SK-MEL-5 (cell line): ENCODE measurements around the gene GNPTG. TPM values are rescaled to one million over a fixed set of nuclear protein-coding genes. Genes with fewer than 3 reads are reported as not detected.

Experiments
- DNase-seq: peaks from one replicate; pipeline ENCODE4 v3.0.0-alpha.2; 2016; ENCODE audit warnings: low read depth, low spot score
- in situ Hi-C: cut with HindIII; loops from 2 replicates; pipeline ENCODE4 v1.10.0; 2016; ENCODE audit warnings: low sequenced_read_pairs, high pct_unique_total_duplicates, low pct_unique_long_range_greater_than_20kb
- total RNA-seq: library from RNA; depleted of rRNA; stranded (reverse); fragments of >200 nt; shearing (Covaris generic); gene quantifications from 2 replicates; pipeline ENCODE4 v1.2.3, GENCODE V29; 2014

Gene GNPTG
- total RNA-seq, 1 experiment from 2014 or later: 110 TPM

DNA sequence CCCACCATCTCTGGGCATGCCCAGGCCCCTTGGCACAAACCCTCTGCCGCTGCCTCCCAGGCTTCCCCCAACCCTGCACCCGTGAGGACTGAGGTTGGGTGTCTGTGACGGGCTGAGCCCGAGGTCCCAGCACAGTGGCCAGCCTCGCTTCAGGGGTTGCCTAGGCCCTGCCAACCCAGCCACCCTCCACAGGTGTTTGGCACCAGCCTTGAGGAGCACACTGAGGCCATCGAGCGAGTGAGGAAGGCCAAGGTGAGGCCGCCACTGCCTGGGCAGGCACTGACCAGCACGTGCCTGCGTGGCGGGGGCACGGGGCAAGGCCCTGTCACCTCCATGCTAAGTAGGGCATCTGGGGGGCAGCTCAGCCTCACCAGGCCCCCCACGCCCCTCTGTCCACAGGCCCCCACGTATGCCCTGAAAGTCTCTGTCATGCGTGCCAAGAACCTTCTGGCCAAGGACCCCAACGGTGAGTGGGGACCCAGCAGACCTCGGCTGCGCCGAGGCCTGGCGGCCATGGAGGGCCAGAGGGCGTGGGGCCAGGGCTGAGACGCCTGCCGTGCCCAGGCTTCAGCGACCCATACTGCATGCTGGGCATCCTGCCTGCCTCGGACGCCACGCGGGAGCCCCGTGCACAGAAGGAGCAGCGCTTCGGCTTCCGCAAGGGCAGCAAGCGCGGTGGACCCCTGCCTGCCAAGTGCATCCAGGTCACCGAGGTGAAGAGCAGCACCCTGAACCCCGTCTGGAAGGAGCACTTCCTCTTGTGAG lies 10.8 kb upstream of the GNPTG start:
- DNase-seq: no peak
- in situ Hi-C loops: no loop called here

DNA sequence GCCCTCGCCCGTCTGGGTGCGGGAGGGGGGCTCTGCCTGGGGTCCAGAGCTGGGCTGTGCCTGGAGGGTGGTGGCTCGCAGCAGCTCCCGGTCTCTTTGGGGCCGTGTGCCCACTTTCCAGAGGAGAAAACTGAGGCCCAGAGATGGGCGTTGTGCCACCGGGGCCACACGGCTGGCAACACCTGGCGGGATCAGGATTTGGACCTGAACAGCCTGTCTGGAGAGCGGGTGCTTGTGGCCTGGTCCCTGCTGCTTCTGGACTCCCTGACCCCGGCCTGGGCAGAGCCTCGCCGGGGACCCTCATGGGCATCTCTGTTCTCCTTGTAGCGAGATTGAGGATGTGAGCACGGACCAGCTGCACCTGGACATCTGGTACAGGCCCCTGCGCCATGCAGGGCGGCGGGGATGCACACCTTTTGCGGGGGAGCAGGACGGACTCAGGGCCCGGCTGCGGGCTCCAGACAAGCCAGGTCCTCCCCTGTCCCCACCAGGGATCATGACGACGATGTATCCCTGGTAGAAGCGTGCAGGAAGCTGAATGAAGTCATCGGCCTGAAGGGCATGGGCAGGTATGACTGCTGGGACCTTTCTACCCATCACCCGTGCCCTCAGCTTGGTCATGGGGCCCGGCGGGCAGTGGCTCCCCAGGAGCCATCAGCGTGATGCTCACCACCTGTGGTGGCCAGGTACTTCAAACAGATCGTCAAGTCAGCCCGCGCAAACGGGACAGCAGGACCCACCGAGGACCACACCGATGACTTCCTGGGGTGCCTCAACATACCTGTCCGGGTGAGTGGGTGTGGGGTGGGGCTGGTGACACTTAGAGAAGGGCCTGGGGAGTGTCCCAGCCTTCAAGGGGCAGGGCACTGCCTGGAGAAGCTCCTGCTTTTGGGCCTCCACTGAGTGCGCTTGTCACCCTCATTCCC lies 10.0 kb upstream of the GNPTG start:
- in situ Hi-C loops: no loop called here

DNA sequence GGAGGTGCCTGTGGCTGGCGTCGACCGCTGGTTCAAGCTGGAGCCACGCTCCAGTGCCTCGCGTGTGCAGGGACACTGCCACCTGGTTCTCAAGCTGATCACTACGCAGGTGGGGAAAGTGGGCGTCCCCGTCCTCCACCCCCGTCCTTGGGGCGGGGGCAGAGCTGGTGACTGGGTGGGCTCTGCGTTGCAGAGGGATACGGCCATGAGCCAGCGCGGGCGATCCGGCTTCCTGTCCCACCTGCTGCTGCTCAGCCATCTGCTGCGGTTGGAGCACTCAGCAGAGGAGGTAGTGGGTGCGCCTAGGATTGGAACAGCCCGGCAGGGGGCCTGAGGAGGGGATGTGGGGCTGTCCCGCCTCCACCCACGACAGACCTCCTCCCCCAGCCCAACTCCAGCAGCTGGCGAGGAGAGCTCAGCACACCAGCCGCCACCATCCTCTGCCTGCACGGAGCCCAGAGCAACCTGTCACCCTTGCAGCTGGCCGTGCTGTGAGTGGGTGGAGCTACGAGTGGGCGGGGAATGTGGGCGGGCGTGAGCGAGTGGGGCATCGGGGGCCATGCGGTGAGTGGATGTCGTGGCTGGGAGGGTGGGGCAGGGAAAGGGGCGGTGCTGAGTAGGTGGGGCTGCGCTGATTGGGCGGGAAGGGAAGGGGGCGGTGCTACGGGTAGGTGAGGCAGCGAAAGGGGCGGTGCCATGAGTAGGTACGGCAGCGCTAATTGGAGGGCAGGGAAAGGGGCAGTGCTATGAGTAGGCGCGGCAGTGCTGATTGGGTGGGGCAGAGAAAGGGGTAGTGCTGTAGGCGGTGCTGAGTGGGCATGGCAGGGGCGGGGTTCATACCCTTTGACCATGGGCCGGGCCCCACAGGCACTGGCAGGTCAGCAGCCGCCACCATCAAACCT lies 9.0 kb upstream of the GNPTG start:
- in situ Hi-C loops: no loop called here
- DNase-seq: peak; percentile 97

More for the DNA sequence above, 10.0 kb upstream of the GNPTG start:
- DNase-seq: no peak

DNA sequence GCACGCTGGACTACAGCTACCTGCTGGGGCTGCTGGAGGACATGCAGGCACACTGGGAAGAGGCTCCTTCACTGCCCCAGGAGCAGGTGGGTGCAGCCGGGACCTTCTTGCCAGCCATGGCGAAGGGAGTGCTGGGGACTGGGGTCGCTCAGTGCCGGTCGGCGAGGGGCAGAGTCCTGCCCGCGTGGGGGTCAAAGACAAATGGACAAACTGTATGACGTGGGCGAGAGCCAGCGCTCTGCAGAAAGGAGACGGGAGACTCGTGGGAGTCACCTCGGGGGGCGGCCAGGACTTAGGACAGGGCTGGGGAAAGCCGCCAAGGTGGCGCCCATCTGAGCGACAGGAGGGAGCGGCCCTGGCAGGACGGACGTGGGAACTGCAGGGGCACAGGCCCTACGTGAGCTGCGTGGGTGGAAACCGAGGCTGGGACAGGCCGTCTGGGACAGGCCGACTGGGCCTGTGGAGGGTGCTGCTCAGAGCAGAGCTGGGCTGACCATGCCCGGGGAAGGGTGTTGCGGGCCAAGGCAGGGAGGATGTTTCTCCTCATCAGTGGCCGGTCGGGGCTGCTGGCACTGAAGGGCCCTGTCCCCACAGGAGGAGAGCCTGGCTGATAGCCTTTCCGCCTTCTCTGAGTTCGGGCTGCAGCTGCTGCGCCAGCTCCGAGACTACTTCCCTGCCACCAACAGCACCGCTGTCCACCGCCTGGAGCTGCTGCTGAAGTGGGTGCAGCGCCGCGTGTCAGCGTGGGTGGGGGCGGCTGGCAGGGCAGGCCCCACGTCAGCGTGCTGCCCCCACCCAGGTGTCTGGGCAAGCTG lies 8.1 kb upstream of the GNPTG start:
- in situ Hi-C loops: no loop called here
- no peak for DNase-seq

DNA sequence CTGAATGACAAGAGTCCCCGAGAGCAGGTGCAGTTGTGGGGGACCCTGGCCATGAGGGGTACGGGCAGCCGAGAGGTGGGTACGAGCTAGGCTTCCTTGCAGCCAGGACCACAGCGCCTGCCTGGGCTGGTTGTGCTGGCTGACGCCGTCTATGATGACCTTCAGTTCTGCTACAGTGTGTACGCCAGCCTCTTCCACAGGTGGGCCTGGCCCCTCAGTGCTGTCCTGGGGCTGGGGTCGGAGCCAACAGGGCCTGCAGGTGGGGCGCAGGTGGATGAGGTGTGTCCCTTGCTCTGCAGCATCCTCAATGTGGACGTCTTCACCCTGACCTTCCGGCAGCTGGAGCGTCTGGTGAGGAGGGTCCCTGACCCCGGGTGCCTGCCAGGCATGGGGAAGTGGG lies 7.2 kb upstream of the GNPTG start:
- no peak for DNase-seq
- in situ Hi-C loops: no loop called here

DNA sequence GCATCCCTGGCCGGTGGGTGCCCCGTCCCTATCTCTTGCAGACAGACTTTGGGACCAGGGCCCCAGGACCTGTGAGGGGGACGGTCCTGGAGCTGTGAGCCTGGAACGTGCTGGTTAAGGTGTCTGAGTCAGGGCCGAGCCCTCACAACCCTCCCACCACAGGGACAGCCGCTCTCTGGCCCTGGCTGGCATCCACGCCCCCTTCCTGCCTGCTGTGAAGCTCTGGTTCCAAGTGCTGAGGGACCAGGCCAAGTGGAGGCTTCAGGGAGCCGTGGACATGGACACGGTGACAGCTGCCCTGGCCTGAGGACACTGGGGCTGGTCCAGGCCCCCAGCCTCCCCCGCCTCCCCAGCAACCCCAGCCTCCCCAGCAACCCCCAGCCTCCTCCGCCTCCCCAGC lies 6.6 kb upstream of the GNPTG start:
- in situ Hi-C loops: no loop called here
- DNase-seq: no peak

DNA sequence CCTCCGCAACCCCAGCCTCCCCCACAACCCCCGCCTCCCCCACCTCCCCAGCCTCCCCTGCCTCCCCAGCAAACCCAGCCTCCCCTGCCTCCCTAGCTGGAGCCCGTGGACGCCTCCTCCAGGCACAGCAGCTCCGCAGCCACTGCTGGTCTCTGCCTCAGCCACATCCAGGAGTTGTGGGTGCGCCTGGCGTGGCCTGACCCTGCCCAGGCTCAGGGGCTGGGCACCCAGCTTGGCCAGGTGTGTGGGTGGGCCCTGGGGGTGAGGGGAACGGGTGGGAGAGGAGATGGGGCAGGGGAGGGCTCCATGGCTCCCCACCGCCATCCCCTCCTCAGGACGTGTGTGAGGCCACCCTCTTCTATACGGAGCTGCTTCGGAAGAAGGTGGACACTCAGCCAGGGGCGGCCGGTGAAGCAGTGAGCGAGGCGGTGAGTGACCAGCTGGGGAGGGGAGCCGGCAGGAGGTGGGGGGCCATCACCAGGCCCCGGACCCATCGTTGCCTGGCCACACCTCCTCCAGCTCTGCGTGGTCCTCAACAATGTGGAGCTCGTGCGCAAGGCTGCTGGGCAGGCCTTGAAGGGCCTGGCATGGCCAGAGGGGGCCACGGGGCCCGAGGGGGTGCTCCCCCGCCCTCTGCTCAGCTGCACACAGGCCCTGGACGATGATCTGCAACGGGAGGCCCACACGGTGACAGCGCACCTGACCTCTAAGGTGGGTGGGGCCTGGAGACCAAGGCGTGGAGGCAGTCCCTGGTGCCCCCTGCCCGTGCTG lies 5.9 kb upstream of the GNPTG start:
- DNase-seq: no peak
- in situ Hi-C loops: no loop called here

DNA sequence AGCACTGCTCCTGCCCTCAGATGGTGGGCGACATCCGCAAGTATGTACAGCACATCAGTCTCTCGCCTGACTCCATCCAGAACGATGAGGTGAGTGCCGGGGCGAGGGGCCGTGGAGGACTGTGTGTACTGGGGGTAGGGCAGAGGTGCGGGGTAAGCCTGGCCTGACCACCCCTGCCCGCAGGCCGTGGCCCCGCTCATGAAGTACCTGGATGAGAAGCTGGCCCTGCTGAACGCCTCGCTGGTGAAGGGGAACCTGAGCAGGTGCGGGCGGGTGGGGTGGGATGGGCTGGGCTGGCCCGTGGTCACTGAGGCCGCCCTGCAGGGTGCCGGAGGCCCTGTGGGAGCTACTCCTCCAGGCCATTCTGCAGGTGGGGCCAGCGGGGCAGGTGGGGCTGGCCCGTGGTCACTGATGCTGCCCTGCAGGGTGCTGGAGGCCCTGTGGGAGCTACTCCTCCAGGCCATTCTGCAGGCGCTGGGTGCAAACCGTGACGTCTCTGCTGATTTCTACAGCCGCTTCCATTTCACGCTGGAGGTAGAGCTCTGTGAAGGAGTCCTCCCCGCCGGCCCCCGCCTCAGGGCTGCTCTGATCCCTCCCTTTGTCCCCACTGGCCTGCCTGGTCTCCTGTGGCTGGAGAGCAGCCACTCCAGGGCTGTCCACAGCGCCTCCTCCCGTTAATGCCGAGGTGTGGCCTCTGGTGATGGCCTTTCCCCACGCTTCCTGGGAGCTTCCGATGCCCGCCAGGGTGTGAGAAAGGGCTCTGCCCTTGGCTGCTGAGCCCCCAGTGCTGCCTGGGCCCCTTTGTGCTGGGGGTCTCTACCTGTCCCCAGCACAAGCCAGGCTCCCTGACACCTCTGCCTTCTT lies 5.1 kb upstream of the GNPTG start:
- in situ Hi-C loops: no loop called here

DNA sequence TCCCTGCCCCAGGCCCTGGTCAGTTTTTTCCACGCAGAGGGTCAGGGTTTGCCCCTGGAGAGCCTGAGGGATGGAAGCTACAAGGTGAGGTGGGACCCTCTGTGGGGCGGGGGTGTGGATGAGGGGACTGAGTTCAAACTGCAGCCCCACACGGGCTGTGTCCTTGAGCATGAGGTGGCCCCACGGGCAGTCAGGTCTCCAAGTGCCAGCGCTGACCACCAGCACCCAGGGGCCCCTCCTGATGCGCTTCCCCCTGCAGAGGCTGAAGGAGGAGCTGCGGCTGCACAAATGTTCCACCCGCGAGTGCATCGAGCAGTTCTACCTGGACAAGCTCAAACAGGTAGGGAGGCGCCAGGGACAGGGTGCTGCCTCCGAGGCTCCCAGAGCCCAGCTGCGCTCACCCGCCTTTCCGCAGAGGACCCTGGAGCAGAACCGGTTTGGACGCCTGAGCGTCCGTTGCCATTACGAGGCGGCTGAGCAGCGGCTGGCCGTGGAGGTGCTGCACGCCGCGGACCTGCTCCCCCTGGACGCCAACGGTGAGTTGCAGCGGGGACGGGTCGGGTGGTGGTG lies 4.4 kb upstream of the GNPTG start:
- in situ Hi-C loops: no loop called here

More for the DNA sequence above, 5.1 kb upstream of the GNPTG start:
- peak; percentile 61 for DNase-seq

DNA sequence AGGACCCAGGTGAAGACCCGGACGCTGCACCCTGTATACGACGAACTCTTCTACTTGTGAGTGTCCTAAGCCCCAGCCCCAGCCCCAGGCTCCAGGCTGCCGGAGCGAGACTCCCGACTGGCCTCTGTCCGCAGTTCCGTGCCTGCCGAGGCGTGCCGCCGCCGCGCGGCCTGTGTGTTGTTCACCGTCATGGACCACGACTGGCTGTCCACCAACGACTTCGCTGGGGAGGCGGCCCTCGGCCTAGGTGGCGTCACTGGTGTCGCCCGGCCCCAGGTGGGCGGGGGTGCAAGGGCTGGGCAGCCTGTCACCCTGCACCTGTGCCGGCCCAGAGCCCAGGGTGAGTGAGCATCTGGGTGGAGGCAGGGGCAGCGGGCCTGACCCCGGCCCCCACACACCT lies 3.8 kb upstream of the GNPTG start:
- in situ Hi-C loops: no loop called here

More for the DNA sequence above, 4.4 kb upstream of the GNPTG start:
- DNase-seq: no peak

DNA sequence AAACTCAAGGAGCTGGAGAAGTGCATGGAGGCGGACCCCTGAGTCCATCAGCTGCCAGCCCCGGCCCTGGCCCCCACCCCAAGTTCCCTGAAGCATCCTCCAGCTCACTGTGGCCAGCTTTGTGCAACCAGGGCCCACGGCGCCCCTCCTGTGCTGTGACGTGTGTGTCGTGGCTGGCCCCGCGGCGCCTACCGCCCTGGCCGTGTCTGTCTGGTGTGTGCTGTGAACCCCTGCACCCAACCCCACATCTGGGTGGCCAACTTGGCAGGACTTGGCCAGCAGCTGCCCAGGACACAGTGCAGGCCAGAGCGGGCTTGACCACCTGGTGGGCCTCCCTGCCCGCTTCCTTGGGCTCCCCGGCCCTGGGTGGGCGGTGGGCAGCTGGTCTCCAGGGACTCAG lies 3.3 kb upstream of the GNPTG start:
- DNase-seq: no peak
- in situ Hi-C loops: no loop called here

More for the DNA sequence above, 3.8 kb upstream of the GNPTG start:
- DNase-seq: no peak

DNA sequence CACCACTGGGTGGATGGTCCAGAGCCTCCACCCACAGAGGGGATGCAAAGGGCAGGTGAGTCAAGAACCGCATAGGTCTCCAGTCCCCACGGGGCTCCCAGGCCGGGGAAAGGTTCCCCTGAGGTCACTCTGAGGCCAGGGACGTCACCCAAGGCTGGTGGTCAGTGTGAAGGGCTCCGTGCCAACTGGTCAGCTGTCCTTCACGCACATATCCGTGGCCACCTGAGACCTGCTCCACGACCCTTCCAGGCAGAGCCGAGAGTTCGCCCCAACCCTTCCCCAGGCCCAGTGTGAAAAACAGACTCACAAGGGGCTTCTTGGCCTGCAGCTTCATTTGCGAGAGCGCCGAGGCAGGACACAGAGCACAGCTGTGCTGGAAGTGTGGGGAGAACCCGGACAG lies 2.8 kb upstream of the GNPTG start:
- in situ Hi-C loops: no loop called here
- DNase-seq: no peak

DNA sequence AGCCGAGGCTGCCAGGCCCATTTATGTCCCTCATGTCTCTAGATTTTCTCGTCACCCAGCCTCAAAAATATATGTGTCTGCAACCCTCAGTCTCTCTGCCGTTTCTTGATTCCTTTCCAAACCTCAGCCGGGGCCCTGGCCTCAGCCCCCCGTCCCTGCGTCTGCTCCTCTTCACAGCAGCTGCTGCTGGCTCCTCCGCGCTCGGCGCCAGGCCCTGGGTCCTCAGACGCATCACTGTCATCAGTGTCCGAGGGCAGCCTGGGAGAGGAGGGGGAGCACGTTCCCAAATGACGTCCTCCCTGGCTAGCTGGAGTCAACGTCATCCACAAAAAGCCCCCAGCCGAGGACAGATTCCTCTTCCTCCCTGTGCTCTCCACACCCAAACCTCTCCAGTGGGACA lies 2.4 kb upstream of the GNPTG start:
- in situ Hi-C loops: no loop called here
- DNase-seq: no peak

DNA sequence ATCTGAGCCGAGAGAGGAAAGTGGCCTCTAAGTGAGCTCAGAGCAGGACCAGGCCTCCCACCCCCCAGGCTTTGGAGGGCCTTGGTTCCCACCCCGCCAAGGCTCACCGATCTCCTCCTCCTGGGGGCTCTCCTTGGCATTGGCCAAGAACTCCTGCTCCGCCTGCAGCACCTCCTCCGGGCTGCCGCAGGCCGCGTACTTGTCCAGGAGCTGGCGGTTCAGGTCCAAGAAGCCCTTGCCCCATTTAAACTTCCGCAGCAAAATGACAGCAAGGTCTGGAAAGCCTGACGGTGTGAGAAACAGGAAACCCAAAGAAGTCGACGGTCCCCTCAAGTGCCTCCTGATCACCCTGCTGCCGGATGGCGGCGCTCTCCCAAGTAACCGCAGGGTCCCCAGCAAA lies 1.8 kb upstream of the GNPTG start:
- DNase-seq: no peak
- in situ Hi-C loops: no loop called here

DNA sequence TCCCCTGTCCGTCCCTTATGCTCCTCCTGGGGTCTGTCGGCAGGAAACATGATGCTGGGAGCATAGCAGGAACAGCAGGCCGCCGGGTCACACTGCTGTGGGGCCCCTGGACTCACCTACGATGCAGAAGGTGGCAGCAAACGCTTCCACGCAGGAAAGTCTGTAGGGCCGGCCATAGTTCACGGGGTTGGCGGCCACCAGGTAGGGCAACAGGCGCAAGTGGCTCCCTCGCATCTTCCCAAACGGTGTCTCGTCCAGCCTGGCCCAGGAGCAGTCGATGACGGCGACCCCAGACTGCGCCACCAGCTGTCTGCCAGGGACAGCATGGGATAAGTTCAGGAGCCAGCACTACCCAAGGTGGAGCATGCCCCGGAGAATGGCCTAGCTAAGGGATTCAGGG lies 1.0 kb upstream of the GNPTG start:
- DNase-seq: no peak
- in situ Hi-C loops: no loop called here
